OCI-LY7 (cell line): Measurements from ENCODE around the gene PPIB. TPM values are rescaled to one million over a fixed set of nuclear protein-coding genes. Genes with fewer than 3 reads are reported as not detected.

Experiments
- BruUV-seq: library from RNA; stranded (reverse); fragments of 400-500 nt; replicated peaks from 2 replicates; lab custom pipeline; 2021; lab: Mats Ljungman, UMichigan
- CTCF ChIA-PET: fragments of 300-600 bp; sonication (Branson Sonifier 250); formaldehyde crosslinking; loops from one replicate; lab custom pipeline; 2022; ENCODE audit warnings: antibody characterized with exemption; ENCODE audit not compliant: unreplicated experiment; lab: Charles Lee
- POLR2A ChIA-PET: fragments of 300-600 bp; sonication (Branson Sonifier 250); formaldehyde crosslinking; loops from one replicate; lab custom pipeline; 2022; ENCODE audit warnings: antibody characterized with exemption; lab: Charles Lee
- DNase-seq: peaks from one replicate; pipeline ENCODE4 v3.0.0-alpha.2; 2015; ENCODE audit warnings: low spot score
- H2AFZ ChIP-seq: fragments of 200-600 bp; sonication (generic), shearing (Covaris generic); 2 replicates; pipeline ENCODE4 v1.6.1; 2014; ENCODE audit warnings: mild to moderate bottlenecking, antibody characterized with exemption, low read length, moderate library complexity
- H3K27ac ChIP-seq: fragments of 200-600 bp; sonication (generic); 2 replicates; pipeline ENCODE4 v1.5.1; 2014; ENCODE audit warnings: mixed run types, low read depth, mild to moderate bottlenecking, moderate library complexity, low read length, inconsistent platforms; ENCODE audit not compliant: poor library complexity, severe bottlenecking
- H3K36me3 ChIP-seq: fragments of 200-600 bp; sonication (generic); 2 replicates; pipeline ENCODE4 v1.6.1; 2014; ENCODE audit warnings: mild to moderate bottlenecking, antibody characterized with exemption, low read length, moderate library complexity, mixed read lengths; ENCODE audit not compliant: insufficient read depth
- H3K4me1 ChIP-seq: fragments of 200-600 bp; sonication (generic); 2 replicates; pipeline ENCODE4 v1.5.1; 2014; ENCODE audit warnings: mild to moderate bottlenecking, low read length; ENCODE audit not compliant: insufficient read depth, poor library complexity, severe bottlenecking
- H3K4me2 ChIP-seq: fragments of 200-600 bp; sonication (generic); 2 replicates; pipeline ENCODE4 v1.6.1; 2014; ENCODE audit warnings: mild to moderate bottlenecking, low read length
- H3K4me3 ChIP-seq: fragments of 200-600 bp; sonication (generic); 2 replicates; pipeline ENCODE4 v1.5.1; 2014; ENCODE audit warnings: mild to moderate bottlenecking, low read depth, low read length; ENCODE audit not compliant: poor library complexity, severe bottlenecking
- H3K79me2 ChIP-seq: fragments of 200-600 bp; sonication (generic); 2 replicates; pipeline ENCODE4 v1.6.1; 2016; ENCODE audit warnings: low read depth, mild to moderate bottlenecking, low read length, moderate library complexity, mixed read lengths; ENCODE audit not compliant: insufficient read depth
- H3K9me2 ChIP-seq: fragments of 200-600 bp; sonication (generic); 2 replicates; pipeline ENCODE4 v1.6.1; 2016; ENCODE audit warnings: mild to moderate bottlenecking, low read length, mixed read lengths; ENCODE audit not compliant: insufficient read depth
- H3K9me3 ChIP-seq: fragments of 200-600 bp; sonication (generic); 2 replicates; pipeline ENCODE4 v1.6.1; 2014; ENCODE audit warnings: mild to moderate bottlenecking, mixed run types, low read length, mixed read lengths
- H4K20me1 ChIP-seq: fragments of 200-600 bp; sonication (generic); 2 replicates; pipeline ENCODE4 v1.6.1; 2014; ENCODE audit warnings: mild to moderate bottlenecking, antibody characterized with exemption, low read length, moderate library complexity, mixed read lengths; ENCODE audit not compliant: insufficient read depth
- EZH2phosphoT487 ChIP-seq: fragments of 200-600 bp; sonication (generic); IDR thresholded peaks from 2 replicates; pipeline ENCODE4 v1.6.1; 2018; ENCODE audit warnings: low read depth, borderline replicate concordance, mild to moderate bottlenecking, mixed run types, antibody characterized with exemption, low read length, moderate library complexity, mixed read lengths
- intact Hi-C: fragments of 100-400 bp; cut with micrococcal nuclease; formaldehyde crosslinking; loops from one replicate; pipeline ENCODE4 v1.10.0; 2022; ENCODE audit not compliant: unreplicated experiment
- total RNA-seq, 2 experiments: library from RNA; depleted of rRNA in 1 of 2; stranded (reverse); fragments of >200 nt in 1 of 2; shearing (Covaris generic) in 1 of 2; gene quantifications; 2 replicates each; pipeline ENCODE4 v1.2.3, GENCODE V29; 2014 to 2022
- TF ChIP-seq, protein P1 (sequence below): fragments of 200-600 bp; sonication (generic); conservative IDR thresholded peaks from 2 replicates; pipeline ENCODE4 v1.5.1; 2014; ENCODE audit warnings: mild to moderate bottlenecking, antibody characterized with exemption, low read length, moderate library complexity, mixed read lengths

The PPIB gene
- total RNA-seq, 2 experiments from 2014 or later: 243 to 307 TPM

DNA sequence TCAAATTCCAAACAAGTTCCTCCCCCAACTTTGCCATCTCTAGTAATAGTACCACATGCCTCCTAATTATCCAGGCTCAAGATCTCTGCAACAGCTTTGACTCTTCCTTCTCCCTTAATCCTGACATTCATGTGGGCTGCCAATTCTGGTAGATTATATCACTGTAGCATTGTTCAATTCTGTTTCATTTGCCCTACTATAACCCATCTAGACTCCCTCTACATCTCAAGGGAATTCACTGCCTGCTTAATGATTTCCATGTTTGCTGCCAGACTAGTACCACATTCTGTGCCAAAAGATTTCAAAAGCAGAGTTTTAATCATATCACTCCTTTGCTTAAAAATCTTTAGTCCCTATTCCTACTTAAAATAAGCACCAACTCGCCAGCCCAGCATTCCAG, 34.6 kb upstream of the PPIB start:
- no peak overlapping the region for H2AFZ ChIP-seq
- H3K27ac ChIP-seq: no peak overlapping the region
- peaks cover 6% of the 10 kb centered on the region for H3K36me3 ChIP-seq
- no peak overlapping the region for H3K4me2 ChIP-seq
- no peak overlapping the region for H3K4me3 ChIP-seq
- no TSS peak for BruUV-seq
- POLR2A ChIA-PET: interaction anchor here (1.2 kb wide), 1 partner anchor 194 kb away, joined by 4 read pairs; no protein-coding TSS in a partner anchor
- H3K9me3 ChIP-seq: no peaks in the 10 kb centered on the region
- CTCF ChIA-PET: no interaction called here
- H3K4me1 ChIP-seq: no peaks in the 10 kb centered on the region
- DNase-seq: no peak
- TF ChIP-seq, protein P1, sequence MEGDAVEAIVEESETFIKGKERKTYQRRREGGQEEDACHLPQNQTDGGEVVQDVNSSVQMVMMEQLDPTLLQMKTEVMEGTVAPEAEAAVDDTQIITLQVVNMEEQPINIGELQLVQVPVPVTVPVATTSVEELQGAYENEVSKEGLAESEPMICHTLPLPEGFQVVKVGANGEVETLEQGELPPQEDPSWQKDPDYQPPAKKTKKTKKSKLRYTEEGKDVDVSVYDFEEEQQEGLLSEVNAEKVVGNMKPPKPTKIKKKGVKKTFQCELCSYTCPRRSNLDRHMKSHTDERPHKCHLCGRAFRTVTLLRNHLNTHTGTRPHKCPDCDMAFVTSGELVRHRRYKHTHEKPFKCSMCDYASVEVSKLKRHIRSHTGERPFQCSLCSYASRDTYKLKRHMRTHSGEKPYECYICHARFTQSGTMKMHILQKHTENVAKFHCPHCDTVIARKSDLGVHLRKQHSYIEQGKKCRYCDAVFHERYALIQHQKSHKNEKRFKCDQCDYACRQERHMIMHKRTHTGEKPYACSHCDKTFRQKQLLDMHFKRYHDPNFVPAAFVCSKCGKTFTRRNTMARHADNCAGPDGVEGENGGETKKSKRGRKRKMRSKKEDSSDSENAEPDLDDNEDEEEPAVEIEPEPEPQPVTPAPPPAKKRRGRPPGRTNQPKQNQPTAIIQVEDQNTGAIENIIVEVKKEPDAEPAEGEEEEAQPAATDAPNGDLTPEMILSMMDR: no peak
- no peak for TF ChIP-seq EZH2phosphoT487
- H3K9me2 ChIP-seq: no peaks in the 10 kb centered on the region
- H3K79me2 ChIP-seq: no peaks in the 10 kb centered on the region
- no peaks in the 10 kb centered on the region for H4K20me1 ChIP-seq
- intact Hi-C loops: no loop called here

DNA sequence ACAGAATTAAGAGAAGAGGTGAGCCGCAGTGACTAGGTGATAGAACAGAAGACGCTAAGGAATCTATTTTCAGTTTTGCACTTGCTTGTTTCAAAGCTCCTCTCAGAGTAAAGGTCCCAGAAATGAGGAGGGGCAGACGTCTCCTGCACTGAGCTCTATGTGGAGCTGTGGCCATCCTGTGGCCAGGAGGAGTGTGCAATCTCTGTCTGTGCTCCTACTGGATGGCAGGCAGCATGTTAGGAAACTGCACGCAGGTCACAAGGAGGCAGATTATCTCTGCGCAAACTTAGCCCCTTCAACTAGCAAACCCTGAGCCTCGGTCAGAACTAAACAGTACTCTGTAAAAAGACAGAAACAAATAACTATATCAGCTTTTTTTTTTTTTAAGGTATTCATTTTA, 31.1 kb upstream of the PPIB start:
- Histone ChIP-seq H3K9me3 (no peaks in the 10 kb centered on the region), H3K4me3 (no peak overlapping the region), H3K9me2 (no peaks in the 10 kb centered on the region), H4K20me1 (no peaks in the 10 kb centered on the region), H3K36me3 (no peaks in the 10 kb centered on the region; the same call in 1 of the 2 replicates), H3K4me1 (no peaks in the 10 kb centered on the region), H2AFZ (no peak overlapping the region), H3K4me2 (no peak overlapping the region), H3K27ac (no peak overlapping the region), H3K79me2 (no peaks in the 10 kb centered on the region)
- DNase-seq: no peak
- BruUV-seq: no TSS peak
- POLR2A ChIA-PET: interaction anchor here (1.1 kb wide), 1 partner anchor 9 kb away, joined by 3 read pairs; no protein-coding TSS in a partner anchor
- intact Hi-C loops: no loop called here
- TF ChIP-seq, protein P1: 0 out of 2 replicates have a peak, but pooled peaks have one; percentile 14
- TF ChIP-seq EZH2phosphoT487: no peak
- CTCF ChIA-PET: no interaction called here

DNA sequence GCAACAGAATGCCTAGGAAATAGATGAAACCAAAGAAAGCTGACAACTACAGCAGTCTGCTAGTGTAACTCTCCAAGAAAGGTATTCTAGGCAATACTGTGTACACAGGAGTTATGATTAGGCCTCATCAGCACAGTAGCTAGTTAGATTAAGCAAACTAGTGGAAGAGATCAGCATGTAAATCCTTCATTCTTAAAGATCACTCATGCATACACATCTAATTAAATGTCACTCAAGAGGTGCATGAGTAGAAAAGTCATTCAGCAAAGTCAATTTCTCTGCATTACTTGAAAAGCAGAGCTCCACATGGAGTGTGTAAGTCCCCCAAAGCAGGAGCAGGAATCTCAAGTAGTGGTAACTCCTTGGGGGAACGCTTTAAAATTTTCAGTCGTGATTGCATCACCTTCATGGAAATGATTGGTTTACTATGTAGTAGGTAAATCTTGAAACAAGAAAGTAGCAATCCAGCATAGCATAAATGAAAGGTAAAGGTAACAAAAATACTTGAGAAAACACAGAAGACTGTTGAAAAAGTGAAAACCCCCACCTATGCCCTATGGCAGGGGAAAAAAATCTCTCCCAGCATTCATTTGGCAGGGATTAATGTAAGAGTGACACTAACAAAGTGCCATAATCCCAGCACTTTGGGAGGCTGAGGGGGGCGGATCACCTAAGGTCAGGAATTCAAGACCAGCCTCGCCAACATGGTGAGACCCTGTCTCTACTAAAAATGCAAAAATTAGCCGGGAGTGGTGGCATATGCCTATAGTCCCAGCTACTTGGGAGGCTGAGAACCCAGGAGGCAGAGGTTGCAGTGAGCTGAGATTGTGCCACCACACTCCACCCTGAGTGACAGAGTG, 29.4 kb upstream of the PPIB start:
- no peaks in the 10 kb centered on the region for H3K4me1 ChIP-seq
- no peak for DNase-seq
- H3K9me2 ChIP-seq: no peaks in the 10 kb centered on the region
- no TSS peak for BruUV-seq
- ChIA-PET POLR2A (interaction anchor here (0.7 to 1.3 kb wide), 3 partner anchors 193 to 542 kb away, joined by 3 to 8 read pairs (median 3); no protein-coding TSS in a partner anchor), CTCF (no interaction called here)
- no peak for TF ChIP-seq EZH2phosphoT487
- TF ChIP-seq, protein P1: no peak
- no peak overlapping the region for H2AFZ ChIP-seq
- intact Hi-C loops: no loop called here
- no peak overlapping the region for H3K27ac ChIP-seq
- H3K4me3 ChIP-seq: no peak overlapping the region
- no peak overlapping the region for H3K4me2 ChIP-seq
- H3K79me2 ChIP-seq: no peaks in the 10 kb centered on the region
- H3K9me3 ChIP-seq: no peaks in the 10 kb centered on the region
- 0 out of 2 replicates have a peak, but pooled peaks cover 3% of the 10 kb centered on the region for H3K36me3 ChIP-seq
- H4K20me1 ChIP-seq: no peaks in the 10 kb centered on the region
